HepG2 (cell line): ENCODE measurements around the gene PIK3R1. TPM values are rescaled to one million over a fixed set of nuclear protein-coding genes. Genes with fewer than 3 reads are reported as not detected.

Source experiments
- ATAC-seq: fragments of 200-7000 bp; cut with Tn5 transposase; 3 replicates; pipeline ENCODE4 v1.9.1; 2020; ENCODE audit warnings: mild to moderate bottlenecking, moderate library complexity
- BruUV-seq: library from RNA; stranded (reverse); fragments of 400-500 nt; replicated peaks from 2 replicates; lab custom pipeline; 2021; lab: Mats Ljungman, UMichigan
- CTCF ChIA-PET: fragments of 300-600 bp; formaldehyde crosslinking; extraction: SDS; loops from one replicate; lab custom pipeline; 2021; ENCODE audit warnings: low total read pairs, inconsistent platforms, low intra/inter-chr PET ratio; lab: Yijun Ruan, JAX
- POLR2A ChIA-PET: fragments of 350-600 bp; sonication (Branson Sonifier 250); formaldehyde crosslinking; loops from one replicate; lab custom pipeline; 2020; ENCODE audit warnings: antibody characterized with exemption, inconsistent platforms; lab: Yijun Ruan, JAX
- DNase-seq: peaks from one replicate; pipeline ENCODE4 v3.0.0-alpha.2; 2015; ENCODE audit warnings: low spot score
- FAIRE-seq: peaks from 3 replicates; lab custom pipeline; 2011; peaks lifted over from hg19 to GRCh38; lab: Jason Lieb, UNC
- H2AFZ ChIP-seq: one replicate; pipeline ENCODE4 v1.6.1; 2011; ENCODE audit warnings: low read length, inconsistent platforms
- H3K27ac ChIP-seq: fragments of 300-600 bp; 3 replicates; pipeline ENCODE4 v1.8.0; 2011; ENCODE audit warnings: mixed run types, mild to moderate bottlenecking, mixed read lengths, low read length, inconsistent platforms; ENCODE audit not compliant: insufficient read depth; ENCODE audit errors: extremely low read length
- H3K27me3 ChIP-seq, 2 experiments: fragments of 200-600 bp in 1 of 2; 2 replicates in 1 of 2; 3 replicates in 1 of 2; pipeline versions ENCODE4 v1.6.0 to v1.8.0; 2011; ENCODE audit warnings: low read length in 2 of 2, mild to moderate bottlenecking in 2 of 2, moderate library complexity in 2 of 2, inconsistent platforms in 1 of 2; ENCODE audit not compliant: insufficient read depth in 2 of 2, control insufficient read depth in 1 of 2
- H3K36me3 ChIP-seq, 2 experiments: fragments of 200-600 bp in 1 of 2; replicated peaks in 1 of 2; 2 replicates in 1 of 2; 3 replicates in 1 of 2; pipeline versions ENCODE4 v1.5.1 to v1.8.0; 2011; ENCODE audit warnings: low read length in 2 of 2, inconsistent platforms in 1 of 2; ENCODE audit not compliant: insufficient read depth in 2 of 2, control insufficient read depth in 1 of 2
- H3K4me1 ChIP-seq: 2 replicates; pipeline ENCODE4 v1.5.1; 2012; ENCODE audit warnings: low read length, inconsistent platforms; ENCODE audit not compliant: insufficient read depth
- H3K4me2 ChIP-seq: 2 replicates; pipeline ENCODE4 v1.6.0; 2011; ENCODE audit warnings: low read depth, low read length, inconsistent platforms
- H3K4me3 ChIP-seq, 3 experiments: fragments of 200-600 bp in 1 of 3; sonication (generic), shearing (Covaris generic) in 1 of 3; replicated peaks in 1 of 3; 2 replicates each; pipeline ENCODE4 v1.5.1; 2011 to 2016; ENCODE audit warnings: low read length in 3 of 3, inconsistent platforms in 2 of 3, low read depth in 2 of 3, mild to moderate bottlenecking in 2 of 3, control low read depth in 1 of 3, mixed read lengths in 1 of 3; ENCODE audit not compliant: insufficient read depth in 1 of 3
- H3K79me2 ChIP-seq: one replicate; pipeline ENCODE4 v1.6.1; 2011; ENCODE audit warnings: low read length, inconsistent platforms; ENCODE audit not compliant: insufficient read depth
- H3K9ac ChIP-seq: 2 replicates; pipeline ENCODE4 v1.6.0; 2011; ENCODE audit warnings: mild to moderate bottlenecking, low read depth, low read length, inconsistent platforms; ENCODE audit not compliant: insufficient read depth
- H3K9me3 ChIP-seq: 2 replicates; pipeline ENCODE4 v1.5.1; 2012; ENCODE audit warnings: mild to moderate bottlenecking, low read length
- H4K20me1 ChIP-seq: 2 replicates; pipeline ENCODE4 v1.6.0; 2011; ENCODE audit warnings: inconsistent platforms, mild to moderate bottlenecking, low read length, moderate library complexity; ENCODE audit not compliant: insufficient read depth
- NFRKB ChIP-seq: fragments of 450-650 bp; IDR thresholded peaks from 2 replicates; pipeline ENCODE4 v1.6.1; 2017
- RNF2 ChIP-seq: fragments of 450-650 bp; conservative IDR thresholded peaks from 2 replicates; pipeline ENCODE4 v1.6.1; 2016; ENCODE audit warnings: low read depth
- SMAD1 ChIP-seq: sonication (generic); formaldehyde crosslinking; IDR thresholded peaks from 2 replicates; pipeline ENCODE4 v1.4.0; 2020; ENCODE audit warnings: missing genetic modification reagents, low read depth, mild to moderate bottlenecking, borderline replicate concordance
- ZBTB26 ChIP-seq: IDR thresholded peaks from 2 replicates; pipeline ENCODE4 v1.6.1; 2016; ENCODE audit warnings: missing compliant biosample characterization, missing genetic modification reagents, borderline replicate concordance
- ZNF597 ChIP-seq: sonication (generic); formaldehyde crosslinking; IDR thresholded peaks from 2 replicates; pipeline ENCODE4 v1.5.0; 2020; ENCODE audit warnings: missing genetic modification reagents
- WGBS: methylation state at CpG from one replicate; pipeline ENCODE4 v1.1.6; 2017; ENCODE audit warnings: low lambda C conversion rate; 5-methylcytosine and 5-hydroxymethylcytosine counted together
- in situ Hi-C: cut with HindIII; loops from 2 replicates; pipeline ENCODE4 v1.10.0; 2017; ENCODE audit warnings: low pct_unique_long_range_greater_than_20kb; ENCODE audit not compliant: extremely low pct_ligation_motif_present
- intact Hi-C: fragments of 100-400 bp; cut with micrococcal nuclease; formaldehyde crosslinking; loops from one replicate; pipeline ENCODE4 v1.10.0; 2022; ENCODE audit not compliant: unreplicated experiment
- polyA plus RNA-seq, 8 experiments: library from polyadenylated mRNA; depleted of rRNA in 3 of 8; stranded (reverse) in 7 of 8; unstranded in 1 of 8; fragments of >200 nt; fragmentation: Illumina TruSeq in 4 of 8; extraction: Trizol in 4 of 8; gene quantifications; 2 replicates each; pipeline versions ENCODE4 v1.2.1 to v1.2.3, GENCODE V29; 2011 to 2016; ENCODE audit warnings: low read depth in 4 of 8, missing spikeins in 1 of 8, mixed read lengths in 1 of 8; ENCODE audit not compliant: insufficient read depth in 1 of 8
- total RNA-seq, 5 experiments: library from RNA; depleted of rRNA; stranded (reverse); fragments of >200 nt; fragmentation: Illumina TruSeq; extraction: Trizol; gene quantifications; 2 replicates each; pipeline ENCODE4 v1.2.3, GENCODE V29; 2016; ENCODE audit warnings: low read depth in 1 of 5
- TF ChIP-seq, protein P1 (sequence below): sonication (generic); formaldehyde crosslinking; IDR thresholded peaks from 2 replicates; pipeline ENCODE4 v1.8.0; 2022; ENCODE audit warnings: missing genetic modification reagents, low read depth, mild to moderate bottlenecking, borderline replicate concordance
- TF ChIP-seq, protein P2 (sequence below): sonication (generic); formaldehyde crosslinking; IDR thresholded peaks from 2 replicates; pipeline ENCODE4 v1.5.0; 2020; ENCODE audit warnings: missing genetic modification reagents

The PIK3R1 gene
- total and polyA plus RNA-seq, 2 of the 13 experiments (the other 11 are each of a cell fraction or from before 2014, with no cell fraction given) = 8.4 to 21.3 TPM

- in situ Hi-C loops = no loop called here
- no TSS peak for BruUV-seq
- TF ChIP-seq SMAD1 (CRISPR knock-in tag) = no peak
- TF ChIP-seq RNF2 = no peak
- TF ChIP-seq, protein P1, sequence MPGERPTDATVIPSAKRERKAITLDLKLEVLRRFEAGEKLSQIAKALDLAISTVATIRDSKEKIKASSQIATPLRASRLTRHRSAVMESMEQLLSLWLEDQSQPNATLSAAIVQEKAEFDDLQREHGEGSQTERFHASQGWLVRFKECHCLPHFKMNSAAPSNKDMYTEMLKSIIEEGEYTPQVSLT (CRISPR knock-in tag) = no peak
- H4K20me1 ChIP-seq = no peaks in the 10 kb centered on the region
- H3K4me2 ChIP-seq = no peak overlapping the region
- ATAC-seq (no peak), FAIRE-seq (no peak), DNase-seq (no peak)
- WGBS = 81% methylated on average over 8 of the region's 11 CpGs
- H3K9ac ChIP-seq = no peak overlapping the region
- H3K4me1 ChIP-seq = peaks cover 30% of the 10 kb centered on the region
- no peak overlapping the region for H3K4me3 ChIP-seq
- POLR2A ChIA-PET = no interaction called here
- no peak overlapping the region for H2AFZ ChIP-seq
- no peaks in the 10 kb centered on the region for H3K9me3 ChIP-seq
- H3K27ac ChIP-seq = no peak overlapping the region
- CTCF ChIA-PET = no interaction called here
- H3K79me2 ChIP-seq = no peaks in the 10 kb centered on the region
- no peaks in the 10 kb centered on the region for H3K27me3 ChIP-seq
- intact Hi-C loops = no loop called here
- H3K36me3 ChIP-seq = no peaks in the 10 kb centered on the region
Observed at GRCh38 chr5:68177676-68178075, 37.9 kb upstream of the PIK3R1 start.

GRCh38 chr5:68178579-68178978, 37.0 kb upstream of the PIK3R1 start:
- FAIRE-seq (no peak), DNase-seq (no peak), ATAC-seq (no peak)
- peaks cover 35% of the 10 kb centered on the region for H3K4me1 ChIP-seq
- TF ChIP-seq, protein P2, sequence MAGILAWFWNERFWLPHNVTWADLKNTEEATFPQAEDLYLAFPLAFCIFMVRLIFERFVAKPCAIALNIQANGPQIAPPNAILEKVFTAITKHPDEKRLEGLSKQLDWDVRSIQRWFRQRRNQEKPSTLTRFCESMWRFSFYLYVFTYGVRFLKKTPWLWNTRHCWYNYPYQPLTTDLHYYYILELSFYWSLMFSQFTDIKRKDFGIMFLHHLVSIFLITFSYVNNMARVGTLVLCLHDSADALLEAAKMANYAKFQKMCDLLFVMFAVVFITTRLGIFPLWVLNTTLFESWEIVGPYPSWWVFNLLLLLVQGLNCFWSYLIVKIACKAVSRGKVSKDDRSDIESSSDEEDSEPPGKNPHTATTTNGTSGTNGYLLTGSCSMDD (CRISPR knock-in tag) = no peak
- TF ChIP-seq ZBTB26 = no peak
- TF ChIP-seq NFRKB = no peak
- TF ChIP-seq ZNF597 = no peak
- H3K27me3 ChIP-seq = no peaks in the 10 kb centered on the region
- H3K9ac ChIP-seq = no peak overlapping the region
- H3K36me3 ChIP-seq = no peaks in the 10 kb centered on the region
- WGBS = 1% methylated on average over 2 of the region's 2 CpGs
- no peaks in the 10 kb centered on the region for H3K9me3 ChIP-seq
- no peak overlapping the region for H3K27ac ChIP-seq
- H4K20me1 ChIP-seq = no peaks in the 10 kb centered on the region
- CTCF ChIA-PET = no interaction called here
- no peak overlapping the region for H3K4me2 ChIP-seq
- H3K4me3 ChIP-seq = no peak overlapping the region
- intact Hi-C loops (no loop called here), in situ Hi-C loops (no loop called here)
- POLR2A ChIA-PET = no interaction called here
- H2AFZ ChIP-seq = no peak overlapping the region
- no peaks in the 10 kb centered on the region for H3K79me2 ChIP-seq
- BruUV-seq = no TSS peak
